ENCODE data around the gene LRRC3B.
A peak's percentile ranks its signal among the peaks of the same experiment; 100 is the strongest.

The LRRC3B gene

DNA sequence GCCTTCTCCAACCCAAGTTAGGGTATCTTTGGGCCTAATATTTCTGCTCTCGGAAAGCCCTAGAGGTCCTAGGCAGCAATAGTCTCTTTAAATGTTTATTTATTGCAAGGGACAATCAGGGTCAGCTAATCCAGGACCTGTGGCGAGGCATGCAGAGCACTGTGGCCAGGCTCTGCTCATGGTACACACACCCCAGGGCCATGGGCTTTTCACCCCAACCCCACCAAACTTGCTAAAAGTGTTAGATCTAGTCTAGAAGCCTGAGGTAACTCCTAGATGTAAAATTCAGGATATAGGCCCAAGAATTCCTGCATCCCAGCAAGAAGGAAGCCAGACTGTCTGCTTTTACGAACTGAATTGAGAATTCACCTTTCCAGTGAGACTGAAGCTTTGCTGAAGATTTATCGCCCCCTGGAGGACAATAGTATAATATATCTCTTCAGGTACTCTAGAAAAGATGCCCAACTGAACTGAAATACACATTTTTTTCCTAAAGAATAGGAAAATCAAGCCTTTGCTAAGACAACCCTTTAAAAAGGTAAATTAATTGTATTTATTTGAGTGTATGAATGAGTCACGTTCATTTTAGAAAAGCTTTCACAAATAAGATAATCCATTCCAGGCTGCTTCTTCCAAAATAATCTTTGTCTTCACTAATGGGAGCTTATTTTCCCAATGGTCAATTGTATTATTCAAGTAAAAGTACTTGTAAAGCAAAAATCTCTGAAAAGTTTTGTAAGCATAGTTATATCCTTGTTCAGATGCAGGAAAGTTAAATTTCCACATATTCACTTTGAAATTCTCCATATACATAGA lies 89.8 kb downstream of the LRRC3B start:
- peak; percentile 29 for DNase-seq (ENCODE audit: low spot score)

DNA sequence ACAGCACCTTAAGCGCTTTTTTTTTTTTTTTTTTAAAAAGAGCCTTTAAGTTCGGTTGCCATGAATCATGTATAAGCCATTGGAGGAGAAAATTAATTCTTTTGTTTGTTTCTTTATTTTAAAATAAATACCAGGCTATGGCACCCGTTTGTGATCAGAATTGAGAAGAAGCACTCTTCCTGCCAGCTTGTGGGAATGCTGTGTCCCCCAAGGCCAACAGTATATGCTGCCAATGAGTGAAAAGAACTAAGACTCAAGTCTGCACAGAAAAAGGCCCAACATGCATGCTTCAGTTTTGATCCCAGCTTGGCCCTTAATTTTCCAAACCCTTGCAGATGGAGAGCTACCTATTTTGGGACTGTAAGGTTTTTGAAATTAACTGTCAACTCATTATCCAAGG lies 90.5 kb downstream of the LRRC3B start:
- DNase-seq (ENCODE audit: low spot score), result no peak

DNA sequence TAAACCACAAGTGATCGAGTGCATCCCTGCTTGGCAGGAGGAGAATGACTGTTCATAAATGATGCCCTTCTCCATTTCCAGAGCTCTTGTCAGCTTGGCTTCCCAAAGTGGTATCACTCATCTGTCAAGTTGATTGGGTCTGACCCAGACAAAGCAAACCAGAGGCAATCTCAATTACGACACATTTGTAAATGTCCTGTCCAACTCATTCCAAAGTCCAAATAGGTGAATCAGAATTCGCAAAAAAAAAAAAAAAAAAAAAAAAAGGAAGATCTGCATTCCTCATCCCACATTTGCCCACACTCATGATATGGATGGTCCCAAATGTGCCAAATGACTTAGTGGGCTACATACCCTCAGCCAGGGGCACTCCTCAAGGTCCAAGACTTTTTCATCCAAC lies 91.9 kb downstream of the LRRC3B start:
- DNase-seq (ENCODE audit: low spot score), result no peak

DNA sequence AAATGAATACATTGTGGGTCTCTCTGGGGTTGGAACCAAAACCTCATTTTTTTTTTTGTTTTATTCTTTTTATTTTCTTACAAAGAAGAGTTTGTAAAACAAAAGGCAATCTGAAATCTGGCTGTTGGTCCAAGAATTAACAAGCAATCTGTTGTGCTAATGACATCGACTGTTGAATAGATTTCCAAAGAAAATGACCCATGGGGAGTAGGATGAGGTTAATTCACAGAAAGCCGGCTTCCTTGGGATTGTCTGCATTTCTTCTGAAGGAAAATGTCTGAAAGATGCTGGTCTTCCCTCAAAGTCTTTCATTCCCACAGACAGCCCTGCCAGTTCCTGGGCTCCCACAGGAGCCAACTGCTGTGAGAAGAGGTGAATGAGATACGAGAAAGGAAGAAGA lies 92.9 kb downstream of the LRRC3B start:
- no peak for DNase-seq (ENCODE audit: low spot score)

DNA sequence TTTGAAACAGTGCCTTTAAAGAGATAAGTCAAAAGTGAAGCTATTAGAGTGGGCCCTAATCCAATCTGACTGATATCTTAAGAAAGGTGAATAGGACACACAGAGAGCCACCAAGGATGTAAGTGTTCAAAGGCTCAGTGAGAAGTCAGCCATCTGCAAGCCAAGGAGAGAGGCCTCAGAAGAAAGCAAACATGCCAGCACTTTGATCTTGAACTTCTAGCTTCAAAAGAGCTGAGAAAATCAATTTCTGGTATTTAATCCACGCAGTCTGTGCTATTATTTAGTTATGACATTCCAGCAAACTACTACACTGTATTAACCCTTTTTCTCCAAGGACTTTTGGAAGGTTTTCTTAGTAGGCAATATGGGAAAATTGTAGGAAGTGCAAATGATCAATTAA lies 95.7 kb downstream of the LRRC3B start:
- DNase-seq (ENCODE audit: low spot score), result no peak

DNA sequence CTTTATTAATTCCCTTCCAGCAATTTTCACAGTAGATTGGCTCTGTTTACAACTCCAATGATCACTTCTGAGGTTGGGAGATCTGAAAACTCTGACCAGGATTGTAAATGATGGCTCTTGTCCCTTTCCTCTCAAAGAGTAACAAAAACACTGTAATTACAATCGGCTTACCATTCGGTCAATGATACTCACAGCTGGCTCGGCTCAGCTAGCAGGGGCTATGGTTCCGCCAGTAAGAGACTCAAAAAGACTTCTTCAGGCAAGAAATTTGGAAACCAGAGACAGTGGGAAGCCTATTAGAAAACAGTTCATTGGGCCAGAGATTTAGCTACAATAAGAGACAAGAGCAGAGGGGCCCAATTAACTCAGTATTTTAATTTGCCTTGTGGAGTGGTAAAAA lies 96.6 kb downstream of the LRRC3B start:
- DNase-seq (ENCODE audit: low spot score), result no peak

DNA sequence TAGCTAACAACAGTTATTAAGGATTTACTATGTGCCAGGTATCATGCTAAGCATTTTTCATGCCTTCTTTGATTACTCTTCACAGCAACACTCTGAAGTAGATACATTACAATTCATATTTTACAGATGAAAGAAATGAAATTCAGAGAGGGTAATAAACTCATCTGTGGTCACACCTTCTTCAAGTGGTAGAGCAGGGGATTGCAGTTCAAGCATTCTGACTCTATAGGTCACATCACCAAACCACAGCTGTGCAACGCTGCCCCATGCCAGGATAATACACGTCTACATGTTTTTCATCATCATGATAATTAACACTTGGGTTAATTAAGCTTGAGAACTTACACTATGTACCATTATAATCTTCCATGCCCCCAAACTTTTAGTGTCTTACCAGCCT lies 98.5 kb downstream of the LRRC3B start:
- DNase-seq (ENCODE audit: low spot score), result no peak

DNA sequence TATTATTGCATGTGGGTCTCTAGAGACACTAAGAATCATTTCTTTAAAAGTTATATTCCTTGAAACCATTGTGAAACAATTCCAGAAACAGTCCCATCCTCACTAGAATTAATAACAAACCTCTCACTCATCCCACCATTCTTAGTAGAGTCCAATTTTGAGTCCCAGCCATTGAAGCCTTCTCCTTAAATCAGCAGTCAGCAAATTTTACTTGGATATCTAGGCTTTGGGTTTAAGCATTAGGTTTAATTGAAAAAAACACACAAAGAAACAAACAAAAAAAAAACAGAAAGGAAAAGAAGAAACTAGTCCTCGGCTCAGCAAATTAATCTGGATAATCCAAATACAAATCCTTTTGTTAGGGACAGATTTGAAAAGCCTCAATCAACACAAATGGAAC lies 109.3 kb downstream of the LRRC3B start:
- DNase-seq (ENCODE audit: low spot score), result no peak

DNA sequence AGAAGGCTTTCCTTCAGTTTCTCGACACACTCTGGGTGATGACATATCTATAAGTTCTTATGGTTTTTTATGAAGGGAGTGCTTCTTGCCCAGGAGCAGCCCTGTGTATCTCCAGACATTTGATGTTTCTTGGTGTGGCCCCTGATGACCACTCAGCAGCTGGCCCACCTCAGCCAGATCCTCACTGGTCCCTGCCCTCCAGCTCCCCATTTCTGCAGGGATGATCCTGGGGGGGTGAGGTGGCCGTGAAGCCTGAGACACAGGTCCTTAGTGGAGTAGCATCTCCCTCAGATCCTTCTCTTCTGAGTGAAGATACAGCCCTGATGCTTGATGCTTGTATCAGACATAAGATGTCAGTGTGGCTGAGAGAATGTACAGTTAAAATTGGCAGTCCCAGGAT lies 127.7 kb downstream of the LRRC3B start:
- DNase-seq (ENCODE audit: low spot score), result no peak

DNA sequence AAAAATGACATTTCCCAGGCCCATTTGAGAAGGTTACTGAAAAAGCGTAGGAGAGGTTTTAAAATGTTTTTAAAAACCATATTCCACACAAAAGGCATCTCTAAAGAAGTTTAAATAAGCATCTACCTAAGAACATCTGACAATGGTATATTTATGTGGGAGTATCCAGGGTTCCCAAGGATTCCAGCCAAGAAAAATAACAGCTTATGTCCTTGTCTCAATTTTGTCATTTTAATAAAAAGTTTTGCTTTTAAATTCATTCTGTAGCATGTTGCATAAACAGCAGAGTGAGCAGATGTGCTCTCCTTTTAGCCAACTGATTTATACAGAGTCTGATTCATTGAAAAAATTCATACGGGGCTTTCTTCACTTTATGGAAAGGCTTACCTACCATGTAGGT lies 129.9 kb downstream of the LRRC3B start:
- no peak for DNase-seq (ENCODE audit: low spot score)

DNA sequence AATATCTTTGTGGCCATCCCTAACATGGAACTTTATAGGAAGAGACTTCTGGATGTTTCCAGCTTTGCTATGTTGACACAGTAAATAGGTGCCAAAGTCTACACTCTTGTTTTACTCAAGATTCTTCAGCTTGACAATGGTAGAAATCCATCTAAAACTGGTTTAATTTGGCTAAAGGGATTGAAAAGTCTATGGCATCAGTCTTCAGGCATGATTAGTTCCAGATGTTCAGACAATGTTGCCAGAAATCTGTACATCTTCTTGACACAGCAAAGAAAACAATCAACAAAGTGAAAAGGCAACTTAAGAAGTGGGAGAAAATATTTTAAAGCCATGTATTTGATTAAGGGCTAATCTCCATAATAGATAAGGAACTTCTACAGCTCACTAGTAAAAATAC lies 130.5 kb downstream of the LRRC3B start:
- DNase-seq (ENCODE audit: low spot score), result no peak

DNA sequence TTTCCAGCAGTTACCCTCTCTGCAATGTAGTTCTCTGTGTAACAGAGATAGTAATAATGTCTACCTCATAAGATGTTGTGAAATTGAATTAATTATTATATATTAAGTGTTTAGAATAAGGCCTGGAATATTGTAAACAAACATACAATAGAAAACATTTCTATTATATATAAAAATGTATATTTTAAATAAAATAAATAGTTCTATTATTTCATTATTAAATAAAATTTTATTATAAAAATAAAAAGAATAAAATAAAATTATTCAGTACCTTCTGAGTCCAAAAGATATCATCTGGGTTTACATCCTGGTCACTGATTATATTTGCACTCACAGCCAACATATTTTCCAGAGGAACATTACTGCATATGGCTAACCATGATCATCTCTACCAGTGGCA lies 135.4 kb downstream of the LRRC3B start:
- DNase-seq (ENCODE audit: low spot score), result no peak
